ENCODE measurements around the gene GRIP2.

Gene GRIP2

DNA sequence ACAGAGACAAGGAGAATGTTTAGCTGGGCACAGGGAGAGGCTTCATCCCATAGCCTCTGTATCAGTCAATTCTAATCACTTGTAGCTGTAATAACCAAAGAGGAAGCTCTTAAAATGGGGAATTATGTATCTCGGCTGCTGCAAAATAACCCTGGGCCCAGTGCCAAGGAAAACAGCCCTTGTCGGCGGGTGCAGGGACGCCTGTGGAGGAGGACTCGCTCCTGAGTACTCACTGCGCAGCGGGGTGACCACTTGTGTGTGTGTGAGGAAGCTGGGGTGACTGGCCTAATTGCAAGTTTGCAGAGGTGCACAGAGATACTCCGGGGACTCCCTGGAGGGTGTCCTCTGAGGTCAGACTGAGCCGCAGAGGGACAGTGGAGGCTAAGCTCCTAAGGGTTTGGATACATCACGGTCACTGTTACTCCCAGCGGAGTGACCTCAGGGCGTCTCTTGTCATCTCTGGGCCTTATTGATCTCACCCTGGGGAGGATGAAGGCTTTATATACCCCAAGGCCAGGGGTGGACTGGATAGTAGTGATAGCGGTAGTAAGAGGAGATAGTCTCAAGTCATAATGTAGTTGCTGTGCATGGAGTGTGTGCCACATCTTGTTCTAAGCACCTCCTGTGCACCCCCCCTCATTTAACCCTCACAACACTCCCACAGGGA lies 100.5 kb downstream of the GRIP2 start (continued):
- TF ChIP-seq ZNF670 (tag by site-specific recombination; IDR thresholded peaks at IDR 0.05; ENCODE audit: low read depth) (no peak), ZNF626 (tag by site-specific recombination; IDR thresholded peaks at IDR 0.05) (no peak), ZNF785 (tag by site-specific recombination; IDR thresholded peaks at IDR 0.05) (no peak), ZNF473 (tag by site-specific recombination; IDR thresholded peaks at IDR 0.05) (no peak), ZNF302 (tag by site-specific recombination; IDR thresholded peaks at IDR 0.05; ENCODE audit: low read depth) (no peak), ZFHX2 (tag by site-specific recombination; conservative IDR thresholded peaks at IDR 0.05) (peak; percentile 72), GFI1B (tag by site-specific recombination; IDR thresholded peaks at IDR 0.05) (peak; percentile 78), ZNF747 (tag by site-specific recombination; IDR thresholded peaks at IDR 0.05) (no peak), ZBTB20 (tag by site-specific recombination; IDR thresholded peaks at IDR 0.05) (peak; percentile 56; the same call in 1 of the 2 replicates), SCRT2 (tag by site-specific recombination; IDR thresholded peaks at IDR 0.05) (peak; percentile 93), ZNF521 (tag by site-specific recombination; IDR thresholded peaks at IDR 0.05) (no peak), KLF16 (tag by site-specific recombination; IDR thresholded peaks at IDR 0.05) (no peak), ZBTB8A (tag by site-specific recombination; IDR thresholded peaks at IDR 0.05) (peak; percentile 86)
- TF ChIP-seq, protein P1, sequence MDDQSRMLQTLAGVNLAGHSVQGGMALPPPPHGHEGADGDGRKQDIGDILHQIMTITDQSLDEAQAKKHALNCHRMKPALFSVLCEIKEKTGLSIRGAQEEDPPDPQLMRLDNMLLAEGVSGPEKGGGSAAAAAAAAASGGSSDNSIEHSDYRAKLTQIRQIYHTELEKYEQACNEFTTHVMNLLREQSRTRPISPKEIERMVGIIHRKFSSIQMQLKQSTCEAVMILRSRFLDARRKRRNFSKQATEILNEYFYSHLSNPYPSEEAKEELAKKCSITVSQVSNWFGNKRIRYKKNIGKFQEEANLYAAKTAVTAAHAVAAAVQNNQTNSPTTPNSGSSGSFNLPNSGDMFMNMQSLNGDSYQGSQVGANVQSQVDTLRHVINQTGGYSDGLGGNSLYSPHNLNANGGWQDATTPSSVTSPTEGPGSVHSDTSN (CRISPR knock-in tag; IDR thresholded peaks at IDR 0.05), result no peak
- TF ChIP-seq, protein P2, sequence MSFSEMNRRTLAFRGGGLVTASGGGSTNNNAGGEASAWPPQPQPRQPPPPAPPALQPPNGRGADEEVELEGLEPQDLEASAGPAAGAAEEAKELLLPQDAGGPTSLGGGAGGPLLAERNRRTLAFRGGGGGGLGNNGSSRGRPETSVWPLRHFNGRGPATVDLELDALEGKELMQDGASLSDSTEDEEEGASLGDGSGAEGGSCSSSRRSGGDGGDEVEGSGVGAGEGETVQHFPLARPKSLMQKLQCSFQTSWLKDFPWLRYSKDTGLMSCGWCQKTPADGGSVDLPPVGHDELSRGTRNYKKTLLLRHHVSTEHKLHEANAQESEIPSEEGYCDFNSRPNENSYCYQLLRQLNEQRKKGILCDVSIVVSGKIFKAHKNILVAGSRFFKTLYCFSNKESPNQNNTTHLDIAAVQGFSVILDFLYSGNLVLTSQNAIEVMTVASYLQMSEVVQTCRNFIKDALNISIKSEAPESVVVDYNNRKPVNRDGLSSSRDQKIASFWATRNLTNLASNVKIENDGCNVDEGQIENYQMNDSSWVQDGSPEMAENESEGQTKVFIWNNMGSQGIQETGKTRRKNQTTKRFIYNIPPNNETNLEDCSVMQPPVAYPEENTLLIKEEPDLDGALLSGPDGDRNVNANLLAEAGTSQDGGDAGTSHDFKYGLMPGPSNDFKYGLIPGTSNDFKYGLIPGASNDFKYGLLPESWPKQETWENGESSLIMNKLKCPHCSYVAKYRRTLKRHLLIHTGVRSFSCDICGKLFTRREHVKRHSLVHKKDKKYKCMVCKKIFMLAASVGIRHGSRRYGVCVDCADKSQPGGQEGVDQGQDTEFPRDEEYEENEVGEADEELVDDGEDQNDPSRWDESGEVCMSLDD (tag by site-specific recombination; IDR thresholded peaks at IDR 0.05), result peak; percentile 51; the same call in 1 of the 2 replicates
- TF ChIP-seq, protein P3, sequence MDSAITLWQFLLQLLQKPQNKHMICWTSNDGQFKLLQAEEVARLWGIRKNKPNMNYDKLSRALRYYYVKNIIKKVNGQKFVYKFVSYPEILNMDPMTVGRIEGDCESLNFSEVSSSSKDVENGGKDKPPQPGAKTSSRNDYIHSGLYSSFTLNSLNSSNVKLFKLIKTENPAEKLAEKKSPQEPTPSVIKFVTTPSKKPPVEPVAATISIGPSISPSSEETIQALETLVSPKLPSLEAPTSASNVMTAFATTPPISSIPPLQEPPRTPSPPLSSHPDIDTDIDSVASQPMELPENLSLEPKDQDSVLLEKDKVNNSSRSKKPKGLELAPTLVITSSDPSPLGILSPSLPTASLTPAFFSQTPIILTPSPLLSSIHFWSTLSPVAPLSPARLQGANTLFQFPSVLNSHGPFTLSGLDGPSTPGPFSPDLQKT (IDR thresholded peaks at IDR 0.05; ENCODE audit: borderline replicate concordance, low read depth, low read length), result no peak
- TF ChIP-seq, protein P4, sequence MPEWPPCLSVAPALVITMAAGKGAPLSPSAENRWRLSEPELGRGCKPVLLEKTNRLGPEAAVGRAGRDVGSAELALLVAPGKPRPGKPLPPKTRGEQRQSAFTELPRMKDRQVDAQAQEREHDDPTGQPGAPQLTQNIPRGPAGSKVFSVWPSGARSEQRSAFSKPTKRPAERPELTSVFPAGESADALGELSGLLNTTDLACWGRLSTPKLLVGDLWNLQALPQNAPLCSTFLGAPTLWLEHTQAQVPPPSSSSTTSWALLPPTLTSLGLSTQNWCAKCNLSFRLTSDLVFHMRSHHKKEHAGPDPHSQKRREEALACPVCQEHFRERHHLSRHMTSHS (tag by site-specific recombination; IDR thresholded peaks at IDR 0.05), result peak; percentile 93
- TF ChIP-seq, protein P5, sequence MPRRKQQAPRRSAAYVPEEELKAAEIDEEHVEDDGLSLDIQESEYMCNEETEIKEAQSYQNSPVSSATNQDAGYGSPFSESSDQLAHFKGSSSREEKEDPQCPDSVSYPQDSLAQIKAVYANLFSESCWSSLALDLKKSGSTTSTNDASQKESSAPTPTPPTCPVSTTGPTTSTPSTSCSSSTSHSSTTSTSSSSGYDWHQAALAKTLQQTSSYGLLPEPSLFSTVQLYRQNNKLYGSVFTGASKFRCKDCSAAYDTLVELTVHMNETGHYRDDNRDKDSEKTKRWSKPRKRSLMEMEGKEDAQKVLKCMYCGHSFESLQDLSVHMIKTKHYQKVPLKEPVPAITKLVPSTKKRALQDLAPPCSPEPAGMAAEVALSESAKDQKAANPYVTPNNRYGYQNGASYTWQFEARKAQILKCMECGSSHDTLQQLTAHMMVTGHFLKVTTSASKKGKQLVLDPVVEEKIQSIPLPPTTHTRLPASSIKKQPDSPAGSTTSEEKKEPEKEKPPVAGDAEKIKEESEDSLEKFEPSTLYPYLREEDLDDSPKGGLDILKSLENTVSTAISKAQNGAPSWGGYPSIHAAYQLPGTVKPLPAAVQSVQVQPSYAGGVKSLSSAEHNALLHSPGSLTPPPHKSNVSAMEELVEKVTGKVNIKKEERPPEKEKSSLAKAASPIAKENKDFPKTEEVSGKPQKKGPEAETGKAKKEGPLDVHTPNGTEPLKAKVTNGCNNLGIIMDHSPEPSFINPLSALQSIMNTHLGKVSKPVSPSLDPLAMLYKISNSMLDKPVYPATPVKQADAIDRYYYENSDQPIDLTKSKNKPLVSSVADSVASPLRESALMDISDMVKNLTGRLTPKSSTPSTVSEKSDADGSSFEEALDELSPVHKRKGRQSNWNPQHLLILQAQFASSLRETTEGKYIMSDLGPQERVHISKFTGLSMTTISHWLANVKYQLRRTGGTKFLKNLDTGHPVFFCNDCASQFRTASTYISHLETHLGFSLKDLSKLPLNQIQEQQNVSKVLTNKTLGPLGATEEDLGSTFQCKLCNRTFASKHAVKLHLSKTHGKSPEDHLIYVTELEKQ (tag by site-specific recombination; IDR thresholded peaks at IDR 0.05; ENCODE audit: borderline replicate concordance), result peak; percentile 74
- TF ChIP-seq, protein P6, sequence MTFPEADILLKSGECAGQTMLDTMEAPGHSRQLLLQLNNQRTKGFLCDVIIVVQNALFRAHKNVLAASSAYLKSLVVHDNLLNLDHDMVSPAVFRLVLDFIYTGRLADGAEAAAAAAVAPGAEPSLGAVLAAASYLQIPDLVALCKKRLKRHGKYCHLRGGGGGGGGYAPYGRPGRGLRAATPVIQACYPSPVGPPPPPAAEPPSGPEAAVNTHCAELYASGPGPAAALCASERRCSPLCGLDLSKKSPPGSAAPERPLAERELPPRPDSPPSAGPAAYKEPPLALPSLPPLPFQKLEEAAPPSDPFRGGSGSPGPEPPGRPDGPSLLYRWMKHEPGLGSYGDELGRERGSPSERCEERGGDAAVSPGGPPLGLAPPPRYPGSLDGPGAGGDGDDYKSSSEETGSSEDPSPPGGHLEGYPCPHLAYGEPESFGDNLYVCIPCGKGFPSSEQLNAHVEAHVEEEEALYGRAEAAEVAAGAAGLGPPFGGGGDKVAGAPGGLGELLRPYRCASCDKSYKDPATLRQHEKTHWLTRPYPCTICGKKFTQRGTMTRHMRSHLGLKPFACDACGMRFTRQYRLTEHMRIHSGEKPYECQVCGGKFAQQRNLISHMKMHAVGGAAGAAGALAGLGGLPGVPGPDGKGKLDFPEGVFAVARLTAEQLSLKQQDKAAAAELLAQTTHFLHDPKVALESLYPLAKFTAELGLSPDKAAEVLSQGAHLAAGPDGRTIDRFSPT (tag by site-specific recombination; IDR thresholded peaks at IDR 0.05), result peak; percentile 94
- TF ChIP-seq, protein P7, sequence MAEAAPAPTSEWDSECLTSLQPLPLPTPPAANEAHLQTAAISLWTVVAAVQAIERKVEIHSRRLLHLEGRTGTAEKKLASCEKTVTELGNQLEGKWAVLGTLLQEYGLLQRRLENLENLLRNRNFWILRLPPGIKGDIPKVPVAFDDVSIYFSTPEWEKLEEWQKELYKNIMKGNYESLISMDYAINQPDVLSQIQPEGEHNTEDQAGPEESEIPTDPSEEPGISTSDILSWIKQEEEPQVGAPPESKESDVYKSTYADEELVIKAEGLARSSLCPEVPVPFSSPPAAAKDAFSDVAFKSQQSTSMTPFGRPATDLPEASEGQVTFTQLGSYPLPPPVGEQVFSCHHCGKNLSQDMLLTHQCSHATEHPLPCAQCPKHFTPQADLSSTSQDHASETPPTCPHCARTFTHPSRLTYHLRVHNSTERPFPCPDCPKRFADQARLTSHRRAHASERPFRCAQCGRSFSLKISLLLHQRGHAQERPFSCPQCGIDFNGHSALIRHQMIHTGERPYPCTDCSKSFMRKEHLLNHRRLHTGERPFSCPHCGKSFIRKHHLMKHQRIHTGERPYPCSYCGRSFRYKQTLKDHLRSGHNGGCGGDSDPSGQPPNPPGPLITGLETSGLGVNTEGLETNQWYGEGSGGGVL (tag by site-specific recombination; IDR thresholded peaks at IDR 0.05), result peak; percentile 92
- TF ChIP-seq, protein P8, sequence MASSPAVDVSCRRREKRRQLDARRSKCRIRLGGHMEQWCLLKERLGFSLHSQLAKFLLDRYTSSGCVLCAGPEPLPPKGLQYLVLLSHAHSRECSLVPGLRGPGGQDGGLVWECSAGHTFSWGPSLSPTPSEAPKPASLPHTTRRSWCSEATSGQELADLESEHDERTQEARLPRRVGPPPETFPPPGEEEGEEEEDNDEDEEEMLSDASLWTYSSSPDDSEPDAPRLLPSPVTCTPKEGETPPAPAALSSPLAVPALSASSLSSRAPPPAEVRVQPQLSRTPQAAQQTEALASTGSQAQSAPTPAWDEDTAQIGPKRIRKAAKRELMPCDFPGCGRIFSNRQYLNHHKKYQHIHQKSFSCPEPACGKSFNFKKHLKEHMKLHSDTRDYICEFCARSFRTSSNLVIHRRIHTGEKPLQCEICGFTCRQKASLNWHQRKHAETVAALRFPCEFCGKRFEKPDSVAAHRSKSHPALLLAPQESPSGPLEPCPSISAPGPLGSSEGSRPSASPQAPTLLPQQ (tag by site-specific recombination; IDR thresholded peaks at IDR 0.05), result peak; percentile 90
- TF ChIP-seq, protein P9, sequence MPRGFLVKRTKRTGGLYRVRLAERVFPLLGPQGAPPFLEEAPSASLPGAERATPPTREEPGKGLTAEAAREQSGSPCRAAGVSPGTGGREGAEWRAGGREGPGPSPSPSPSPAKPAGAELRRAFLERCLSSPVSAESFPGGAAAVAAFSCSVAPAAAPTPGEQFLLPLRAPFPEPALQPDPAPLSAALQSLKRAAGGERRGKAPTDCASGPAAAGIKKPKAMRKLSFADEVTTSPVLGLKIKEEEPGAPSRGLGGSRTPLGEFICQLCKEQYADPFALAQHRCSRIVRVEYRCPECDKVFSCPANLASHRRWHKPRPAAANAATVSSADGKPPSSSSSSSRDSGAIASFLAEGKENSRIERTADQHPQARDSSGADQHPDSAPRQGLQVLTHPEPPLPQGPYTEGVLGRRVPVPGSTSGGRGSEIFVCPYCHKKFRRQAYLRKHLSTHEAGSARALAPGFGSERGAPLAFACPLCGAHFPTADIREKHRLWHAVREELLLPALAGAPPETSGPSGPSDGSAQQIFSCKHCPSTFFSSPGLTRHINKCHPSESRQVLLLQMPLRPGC (tag by site-specific recombination; IDR thresholded peaks at IDR 0.05), result peak; percentile 84; the same call in 1 of the 2 replicates
